SH-SY5Y (cell line): ENCODE data around the gene PLOD1.

Source experiments
- GATA2 ChIP-seq: IDR thresholded peaks from 2 replicates; pipeline ENCODE4 v1.6.1; 2011; ENCODE audit warnings: mild to moderate bottlenecking, low read depth, low read length
- GATA3 ChIP-seq: IDR thresholded peaks from 2 replicates; pipeline ENCODE4 v1.6.1; 2011; ENCODE audit warnings: low read depth, mild to moderate bottlenecking, low read length, moderate library complexity

GRCh38 chr1:12012560-12013316, 78.2 kb downstream of the PLOD1 start:
- no peak for TF ChIP-seq GATA2
- TF ChIP-seq GATA3 = no peak
